Measurements from ENCODE around the gene PLXNA4.
"Not testable (repeated sequence)": the region's sequence is repeated elsewhere in the genome, so short reads cannot be mapped to it uniquely, and the experiment has no call there.

The PLXNA4 gene

GRCh38 chr7:132407764-132408163 lies 168.5 kb downstream of the PLXNA4 start:
- no peak for DNase-seq

DNA sequence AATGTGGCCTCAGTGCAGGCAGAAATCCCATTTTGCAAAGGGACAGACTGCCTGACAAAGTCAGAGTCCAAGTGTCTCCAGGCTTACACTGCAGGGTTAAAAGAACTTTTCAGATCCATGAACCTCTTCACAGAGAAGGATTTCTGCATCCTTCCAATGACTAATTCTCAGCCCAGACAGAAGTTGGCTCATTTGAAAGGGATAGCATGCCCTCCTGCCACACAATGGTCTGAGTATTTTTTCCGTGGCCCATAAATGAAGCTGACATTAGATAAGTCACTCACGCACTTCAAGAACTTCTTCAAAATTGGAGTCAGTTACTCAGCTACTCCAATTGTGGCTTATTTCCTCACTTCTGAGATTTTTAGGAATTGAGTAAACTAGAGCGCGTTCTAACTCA lies 170.2 kb downstream of the PLXNA4 start:
- no peak for DNase-seq

- DNase-seq: no peak
Observed at GRCh38 chr7:132404261-132404660, 172.0 kb downstream of the PLXNA4 start.

DNA sequence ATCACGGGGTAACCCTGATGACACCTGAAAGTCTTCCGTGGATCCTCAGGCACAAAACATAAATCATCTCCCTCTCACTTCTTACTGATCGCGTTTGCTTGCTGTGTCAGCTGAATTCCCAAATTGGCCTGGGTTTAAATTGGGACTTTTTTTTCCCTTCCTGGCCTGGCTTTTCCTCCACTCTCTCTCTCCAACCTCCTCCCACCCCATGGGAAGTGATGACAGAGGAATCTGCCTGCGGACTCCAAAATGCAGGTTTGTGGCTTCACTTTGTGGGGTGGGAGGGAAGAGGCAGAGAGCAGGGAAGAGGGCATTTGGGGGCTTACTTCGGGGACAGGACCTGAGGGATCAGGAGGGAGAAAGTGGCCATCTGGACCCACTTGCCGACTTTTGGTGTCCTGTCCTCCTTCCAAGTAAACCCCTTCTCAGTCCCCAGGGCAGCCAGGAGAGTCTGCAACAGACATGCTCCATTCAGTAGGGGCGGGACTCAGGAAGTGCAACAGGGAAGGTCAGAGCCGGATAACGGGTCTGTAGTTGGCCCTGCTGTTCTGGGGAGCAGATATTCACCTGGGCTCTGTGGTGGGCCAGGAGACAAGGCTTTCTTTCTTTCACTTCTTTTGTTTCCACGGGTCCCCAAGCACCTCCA lies 172.7 kb downstream of the PLXNA4 start:
- peak in 1 of 2 experiments; percentile 24 for DNase-seq

DNA sequence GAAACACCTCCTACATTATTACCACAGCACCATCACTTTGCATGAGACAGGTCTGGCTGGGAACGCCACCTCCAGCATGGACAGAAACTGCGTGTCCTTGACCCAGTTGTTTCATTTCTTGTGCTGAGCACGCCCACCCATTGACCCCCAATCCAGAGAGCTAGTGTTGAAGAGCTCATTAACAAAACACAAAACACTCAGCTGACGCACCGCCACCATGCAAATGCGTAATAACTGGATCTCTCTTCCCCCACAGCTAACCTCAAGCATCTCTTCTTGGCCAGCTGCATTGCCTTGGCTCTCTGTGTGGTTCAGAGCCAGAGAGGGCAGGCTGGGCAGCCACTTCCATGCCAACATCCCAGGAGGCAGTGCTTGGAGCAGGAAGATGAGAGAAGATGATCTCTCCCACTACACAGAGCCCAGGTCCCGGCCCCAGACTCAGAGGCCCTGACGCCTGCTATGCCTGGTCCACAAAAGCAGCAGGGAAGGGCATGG lies 173.5 kb downstream of the PLXNA4 start:
- peak in 1 of 2 experiments; percentile 9 for DNase-seq

GRCh38 chr7:132402096-132402495 lies 174.2 kb downstream of the PLXNA4 start:
- peak in 1 of 2 experiments; percentile 27 for DNase-seq

DNA sequence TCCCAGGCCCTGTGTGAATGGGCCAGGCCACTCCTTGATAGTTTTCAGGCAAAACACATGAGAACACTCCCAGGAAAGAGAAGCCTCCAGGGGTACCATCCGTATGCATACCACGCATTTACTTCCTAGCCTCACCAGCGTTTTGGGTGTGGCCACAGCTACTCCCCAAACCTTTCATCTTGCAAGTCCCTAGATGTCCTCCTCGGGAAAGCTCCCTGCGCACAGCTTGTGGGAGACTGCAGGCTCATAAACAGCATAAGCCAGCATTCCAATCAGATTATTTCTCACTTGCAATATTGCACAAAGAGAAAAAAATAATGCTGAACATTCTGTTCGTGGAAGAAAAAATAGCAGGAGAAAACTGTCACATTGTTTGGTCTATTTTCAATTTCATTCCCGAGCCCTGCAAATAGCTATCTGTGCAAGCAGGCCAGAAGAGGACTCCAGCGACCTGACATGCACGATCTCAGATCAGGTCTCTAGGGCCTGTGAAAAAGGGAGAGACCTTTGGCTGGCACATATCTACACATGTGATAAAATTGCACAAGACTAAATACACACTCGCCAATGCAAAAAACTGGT lies 175.6 kb downstream of the PLXNA4 start:
- no peak for DNase-seq

DNA sequence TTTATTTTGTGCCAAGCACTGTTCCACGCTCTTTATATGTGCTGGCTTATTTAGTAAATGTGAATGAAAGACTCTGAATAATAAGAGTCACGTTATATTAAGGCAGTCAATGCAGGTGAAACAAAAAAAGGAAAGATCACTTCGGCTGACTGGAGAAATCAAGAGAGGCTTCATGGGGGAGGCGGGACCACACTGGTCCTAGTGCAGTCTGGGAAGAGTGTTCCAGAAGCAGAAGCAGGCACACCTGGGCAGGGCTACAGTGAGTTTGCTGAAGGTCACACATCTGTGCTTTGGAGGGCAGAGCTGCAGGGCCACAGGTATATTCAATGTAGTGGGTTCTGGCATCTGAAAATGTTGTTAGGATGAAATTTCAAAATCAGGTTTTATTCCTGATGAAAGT lies 176.9 kb downstream of the PLXNA4 start:
- no peak for DNase-seq

DNA sequence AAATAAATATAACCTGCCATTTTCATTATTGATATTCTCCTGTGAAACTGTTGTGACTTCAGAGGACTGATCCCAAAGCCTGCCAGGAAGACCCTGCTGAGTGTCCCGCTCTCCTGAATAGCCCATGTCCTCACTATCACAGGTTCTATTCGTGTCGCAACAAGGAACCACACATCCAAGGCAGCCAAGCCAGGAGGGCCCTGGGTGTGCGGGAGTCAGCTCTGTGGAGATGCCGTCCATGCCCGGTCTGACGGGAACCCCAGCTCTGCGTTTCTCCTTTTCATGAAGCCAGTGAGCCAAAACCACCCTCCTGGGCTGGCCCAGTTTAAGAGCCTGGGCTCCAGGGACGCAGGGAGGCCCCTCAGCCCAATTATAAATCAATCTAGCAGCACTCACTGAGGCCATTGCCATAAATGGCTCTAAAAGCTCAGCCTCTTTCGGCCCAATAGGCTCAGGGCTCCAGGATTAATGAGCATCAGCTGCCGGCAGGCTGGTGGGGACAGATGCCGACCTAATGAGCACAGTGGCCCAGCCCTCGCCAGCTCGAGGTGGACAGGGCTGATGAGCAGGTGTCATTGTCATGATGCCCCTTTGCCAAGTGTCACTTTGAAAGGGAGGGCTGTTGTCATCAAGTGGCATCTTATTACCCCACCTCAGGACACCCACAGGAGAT lies 177.9 kb downstream of the PLXNA4 start:
- peak; percentile 92 to 96 for DNase-seq

GRCh38 chr7:132397070-132397469 lies 179.2 kb downstream of the PLXNA4 start:
- no peak for DNase-seq

GRCh38 chr7:132395361-132395760 lies 180.9 kb downstream of the PLXNA4 start:
- DNase-seq: no peak

GRCh38 chr7:132394283-132395198 lies 181.7 kb downstream of the PLXNA4 start:
- peak in 1 of 2 experiments; percentile 18 for DNase-seq

DNA sequence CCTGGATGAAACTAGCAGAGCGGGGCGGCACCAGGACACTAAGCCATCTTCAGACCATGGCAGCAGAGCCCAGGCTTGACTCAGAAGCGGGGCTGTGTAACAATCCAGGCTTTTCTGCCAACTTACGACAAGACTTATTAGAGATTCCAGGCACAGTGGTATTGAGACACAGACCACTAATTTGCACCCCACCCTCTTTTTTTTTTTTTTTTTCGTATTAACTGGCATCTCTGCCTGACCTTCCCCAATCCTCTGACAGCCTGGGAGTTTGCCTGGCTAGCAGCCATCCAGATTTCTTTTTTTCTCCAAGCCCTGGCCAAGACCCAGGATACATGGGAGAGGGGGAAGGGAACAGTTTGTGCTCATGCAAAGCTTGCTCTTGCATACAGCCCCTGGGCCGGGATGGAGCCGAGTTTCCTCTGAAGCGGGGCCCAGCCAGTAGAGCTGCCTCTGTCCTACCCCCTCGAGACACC lies 182.4 kb downstream of the PLXNA4 start:
- DNase-seq: peak; percentile 91 to 94

GRCh38 chr7:132392713-132393112 lies 183.6 kb downstream of the PLXNA4 start:
- no peak for DNase-seq

DNA sequence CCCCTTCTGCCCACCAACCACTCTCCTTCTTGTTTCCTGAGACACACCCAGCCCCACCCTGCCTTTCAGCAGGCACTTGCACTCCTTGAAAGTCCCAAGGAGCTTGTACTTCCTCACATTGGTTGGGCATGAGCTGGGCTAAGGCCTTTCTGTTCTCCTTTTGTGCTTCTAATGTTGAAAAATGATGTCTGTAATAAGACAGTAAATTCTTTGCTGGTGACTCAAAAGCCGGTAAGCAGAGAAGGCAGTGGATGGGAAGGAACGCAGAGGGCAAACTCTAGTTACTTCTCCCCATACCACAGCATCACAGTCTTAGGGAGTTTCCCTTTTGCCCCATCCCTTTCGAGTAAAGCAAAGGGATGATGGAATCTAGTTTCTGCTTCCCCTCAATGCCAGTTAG lies 185.6 kb downstream of the PLXNA4 start:
- no peak for DNase-seq

GRCh38 chr7:132390049-132390448 lies 186.2 kb downstream of the PLXNA4 start:
- not testable (repeated sequence) for DNase-seq

- no peak for DNase-seq
Observed at GRCh38 chr7:132388688-132389087, 187.6 kb downstream of the PLXNA4 start.

DNA sequence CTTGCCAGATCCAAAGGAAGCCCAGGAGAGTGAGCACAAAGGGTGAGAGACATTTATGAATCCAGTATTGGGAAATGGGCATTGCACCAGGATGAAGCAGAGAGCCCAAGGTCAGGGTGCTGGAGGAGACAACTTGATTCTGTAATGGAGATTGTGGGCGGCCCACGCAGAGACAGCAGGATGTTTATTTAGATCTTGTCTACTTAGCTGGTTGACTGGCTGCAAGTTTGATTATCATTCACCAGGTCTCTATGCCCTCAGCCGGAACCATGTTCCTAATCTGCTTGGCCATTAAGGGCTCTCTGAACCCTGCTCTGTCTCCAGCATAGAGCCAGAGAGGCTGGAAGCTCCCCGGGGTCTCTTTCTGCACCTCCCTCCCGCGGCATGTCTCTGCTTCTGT lies 188.7 kb downstream of the PLXNA4 start:
- no peak for DNase-seq

DNA sequence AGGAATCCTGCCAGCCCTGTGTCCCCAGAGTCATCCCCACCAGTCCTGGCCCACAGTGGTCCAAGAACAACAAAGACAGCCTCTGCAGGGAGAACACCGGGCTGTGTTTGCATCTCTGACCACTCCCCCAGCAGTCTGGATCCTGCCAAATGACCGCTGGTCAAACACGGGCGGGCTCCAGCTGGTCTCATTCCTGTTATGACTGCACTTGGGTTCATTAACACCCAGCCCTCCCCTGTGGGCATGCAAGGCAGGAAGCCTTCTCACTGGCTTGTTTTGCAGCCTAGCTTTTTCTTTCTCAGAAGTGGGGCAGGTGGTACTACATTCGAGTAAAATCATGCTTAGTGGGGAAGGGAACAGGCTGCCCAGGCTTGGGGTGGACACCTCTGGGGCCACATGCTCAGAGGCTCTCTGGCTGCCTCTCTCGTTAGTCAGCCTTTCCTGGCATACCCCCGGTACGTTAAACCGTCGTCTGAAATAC lies 190.0 kb downstream of the PLXNA4 start:
- DNase-seq: peak in 1 of 2 experiments; percentile 19

- DNase-seq: no peak
Observed at GRCh38 chr7:132383962-132384361, 192.3 kb downstream of the PLXNA4 start.

GRCh38 chr7:132381742-132382472 lies 194.4 kb downstream of the PLXNA4 start:
- no peak for DNase-seq

GRCh38 chr7:132380059-132380458 lies 196.2 kb downstream of the PLXNA4 start:
- no peak for DNase-seq

All from NCI-H524 (cell line).